Neural cell (in vitro differentiated cells): ENCODE measurements around the gene SHROOM4. TPM values are rescaled to one million over a fixed set of nuclear protein-coding genes. Genes with fewer than 3 reads are reported as not detected.

Source experiments
- H2AFZ ChIP-seq: fragments of 200-600, 300-800 bp; sonication (generic), shearing (Covaris generic); 2 replicates; pipeline ENCODE4 v1.6.0; 2014; ENCODE audit warnings: low read depth, mild to moderate bottlenecking, antibody characterized with exemption, low read length, moderate library complexity
- H3F3A ChIP-seq: fragments of 200-600 bp; shearing (Covaris generic); 2 replicates; pipeline ENCODE4 v1.6.1; 2016; ENCODE audit warnings: mild to moderate bottlenecking, moderate library complexity, mixed read lengths, antibody characterized with exemption, low read length; ENCODE audit not compliant: insufficient read depth, poor library complexity, severe bottlenecking
- H3K27ac ChIP-seq: fragments of 200-600, 300-800 bp; sonication (generic), shearing (Covaris generic); 2 replicates; pipeline ENCODE4 v1.5.1; 2014; ENCODE audit warnings: mild to moderate bottlenecking, low read length, moderate library complexity
- H3K27me3 ChIP-seq: fragments of 300-800, 200-600 bp; sonication (generic), shearing (Covaris generic); 2 replicates; pipeline ENCODE4 v1.6.0; 2014; ENCODE audit warnings: mild to moderate bottlenecking, low read depth, low read length, moderate library complexity; ENCODE audit not compliant: insufficient read depth
- H3K36me3 ChIP-seq: fragments of 300-800, 200-600 bp; sonication (generic), shearing (Covaris generic); 2 replicates; pipeline ENCODE4 v1.5.1; 2014; ENCODE audit warnings: mild to moderate bottlenecking, antibody characterized with exemption, low read length, moderate library complexity; ENCODE audit not compliant: insufficient read depth
- H3K4me2 ChIP-seq: fragments of 300-800, 200-600 bp; sonication (generic), shearing (Covaris generic); 2 replicates; pipeline ENCODE4 v1.6.0; 2014; ENCODE audit warnings: mild to moderate bottlenecking, low read length
- H3K4me3 ChIP-seq: fragments of 300-800, 200-600 bp; sonication (generic), shearing (Covaris generic); 2 replicates; pipeline ENCODE4 v1.5.1; 2014; ENCODE audit warnings: mild to moderate bottlenecking, low read length, moderate library complexity
- H3K79me2 ChIP-seq: fragments of 200-600 bp; shearing (Covaris generic); replicated peaks from 2 replicates; pipeline ENCODE4 v1.6.0; 2014; ENCODE audit warnings: mild to moderate bottlenecking, low read length, moderate library complexity; ENCODE audit not compliant: insufficient read depth
- H3K9ac ChIP-seq: fragments of 300-800, 200-600 bp; sonication (generic), shearing (Covaris generic); 2 replicates; pipeline ENCODE4 v1.6.1; 2016; ENCODE audit warnings: mild to moderate bottlenecking, low read length, mixed read lengths
- H3K9me2 ChIP-seq: fragments of 200-600 bp; shearing (Covaris generic); 2 replicates; pipeline ENCODE4 v1.6.1; 2016; ENCODE audit warnings: mild to moderate bottlenecking, low read length, mixed read lengths; ENCODE audit not compliant: insufficient read depth
- H3K9me3 ChIP-seq: fragments of 200-600, 300-800 bp; sonication (generic), shearing (Covaris generic); 2 replicates; pipeline ENCODE4 v1.6.1; 2016; ENCODE audit warnings: mild to moderate bottlenecking, mixed run types, low read length, moderate library complexity, mixed read lengths
- H4K20me1 ChIP-seq: fragments of 200-600 bp; shearing (Covaris generic); 2 replicates; pipeline ENCODE4 v1.6.1; 2016; ENCODE audit warnings: mild to moderate bottlenecking, mixed run types; ENCODE audit not compliant: insufficient read depth
- EP300 ChIP-seq: fragments of 450-650 bp; conservative IDR thresholded peaks from 2 replicates; pipeline ENCODE4 v1.6.1; 2014; ENCODE audit warnings: antibody characterized with exemption, mild to moderate bottlenecking, moderate library complexity; ENCODE audit not compliant: poor library complexity, severe bottlenecking
- EZH2 ChIP-seq: fragments of 200-600, 300-800 bp; shearing (Covaris generic), sonication (generic); IDR thresholded peaks from 2 replicates; pipeline ENCODE4 v1.6.1; 2014; ENCODE audit warnings: antibody characterized with exemption, low read length, borderline replicate concordance, mild to moderate bottlenecking; ENCODE audit not compliant: insufficient read depth, poor library complexity, severe bottlenecking
- MXI1 ChIP-seq: fragments of 450-650 bp; conservative IDR thresholded peaks from 2 replicates; pipeline ENCODE4 v1.6.1; 2014; ENCODE audit warnings: antibody characterized with exemption, mild to moderate bottlenecking; ENCODE audit not compliant: poor library complexity, severe bottlenecking
- POLR2AphosphoS5 ChIP-seq: IDR thresholded peaks from 2 replicates; pipeline ENCODE4 v1.6.1; 2012
- RAD21 ChIP-seq: fragments of 450-650 bp; conservative IDR thresholded peaks from 2 replicates; pipeline ENCODE4 v1.6.1; 2014; ENCODE audit warnings: antibody characterized with exemption, mild to moderate bottlenecking, moderate library complexity
- REST ChIP-seq: IDR thresholded peaks from 2 replicates; pipeline ENCODE4 v1.6.1; 2012; ENCODE audit warnings: borderline replicate concordance
- SMC3 ChIP-seq: fragments of 450-650 bp; conservative IDR thresholded peaks from 2 replicates; pipeline ENCODE4 v1.6.1; 2014; ENCODE audit warnings: antibody characterized with exemption, mild to moderate bottlenecking, moderate library complexity; ENCODE audit not compliant: poor library complexity
- TAF1 ChIP-seq: IDR thresholded peaks from 2 replicates; pipeline ENCODE4 v1.6.1; 2012; ENCODE audit warnings: low read depth
- polyA plus RNA-seq: library from polyadenylated mRNA; depleted of rRNA; stranded (reverse); fragments of >200 nt; gene quantifications from 2 replicates; pipeline ENCODE4 v1.2.3, GENCODE V29; 2014
- TF ChIP-seq, protein P1 (sequence below): fragments of 450-650 bp; IDR thresholded peaks from 2 replicates; pipeline ENCODE4 v1.5.1; 2014; ENCODE audit warnings: antibody characterized with exemption, mild to moderate bottlenecking, moderate library complexity; ENCODE audit not compliant: poor library complexity, severe bottlenecking

Gene SHROOM4
- polyA plus RNA-seq, 1 donor from 2014 or later = 1.4 TPM

- H3K27ac ChIP-seq = no peak overlapping the region
- no peak for TF ChIP-seq POLR2AphosphoS5
- no peak for TF ChIP-seq EP300
- TF ChIP-seq, protein P1, sequence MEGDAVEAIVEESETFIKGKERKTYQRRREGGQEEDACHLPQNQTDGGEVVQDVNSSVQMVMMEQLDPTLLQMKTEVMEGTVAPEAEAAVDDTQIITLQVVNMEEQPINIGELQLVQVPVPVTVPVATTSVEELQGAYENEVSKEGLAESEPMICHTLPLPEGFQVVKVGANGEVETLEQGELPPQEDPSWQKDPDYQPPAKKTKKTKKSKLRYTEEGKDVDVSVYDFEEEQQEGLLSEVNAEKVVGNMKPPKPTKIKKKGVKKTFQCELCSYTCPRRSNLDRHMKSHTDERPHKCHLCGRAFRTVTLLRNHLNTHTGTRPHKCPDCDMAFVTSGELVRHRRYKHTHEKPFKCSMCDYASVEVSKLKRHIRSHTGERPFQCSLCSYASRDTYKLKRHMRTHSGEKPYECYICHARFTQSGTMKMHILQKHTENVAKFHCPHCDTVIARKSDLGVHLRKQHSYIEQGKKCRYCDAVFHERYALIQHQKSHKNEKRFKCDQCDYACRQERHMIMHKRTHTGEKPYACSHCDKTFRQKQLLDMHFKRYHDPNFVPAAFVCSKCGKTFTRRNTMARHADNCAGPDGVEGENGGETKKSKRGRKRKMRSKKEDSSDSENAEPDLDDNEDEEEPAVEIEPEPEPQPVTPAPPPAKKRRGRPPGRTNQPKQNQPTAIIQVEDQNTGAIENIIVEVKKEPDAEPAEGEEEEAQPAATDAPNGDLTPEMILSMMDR = no peak
- TF ChIP-seq EZH2 = no peak
- TF ChIP-seq TAF1 = no peak
- H3K9me2 ChIP-seq = no peaks in the 10 kb centered on the region
- no peaks in the 10 kb centered on the region for H3F3A ChIP-seq
- no peak overlapping the region for H2AFZ ChIP-seq
- H3K9ac ChIP-seq = no peak overlapping the region
- no peak overlapping the region for H3K4me3 ChIP-seq
- no peaks in the 10 kb centered on the region for H3K27me3 ChIP-seq
- no peaks in the 10 kb centered on the region for H3K36me3 ChIP-seq
- no peaks in the 10 kb centered on the region for H4K20me1 ChIP-seq
- H3K9me3 ChIP-seq = no peaks in the 10 kb centered on the region
- H3K79me2 ChIP-seq = no peaks in the 10 kb centered on the region
- H3K4me2 ChIP-seq = no peak overlapping the region
Measured at GRCh38 chrX:50736656-50737055, 77.3 kb downstream of the SHROOM4 start.

DNA sequence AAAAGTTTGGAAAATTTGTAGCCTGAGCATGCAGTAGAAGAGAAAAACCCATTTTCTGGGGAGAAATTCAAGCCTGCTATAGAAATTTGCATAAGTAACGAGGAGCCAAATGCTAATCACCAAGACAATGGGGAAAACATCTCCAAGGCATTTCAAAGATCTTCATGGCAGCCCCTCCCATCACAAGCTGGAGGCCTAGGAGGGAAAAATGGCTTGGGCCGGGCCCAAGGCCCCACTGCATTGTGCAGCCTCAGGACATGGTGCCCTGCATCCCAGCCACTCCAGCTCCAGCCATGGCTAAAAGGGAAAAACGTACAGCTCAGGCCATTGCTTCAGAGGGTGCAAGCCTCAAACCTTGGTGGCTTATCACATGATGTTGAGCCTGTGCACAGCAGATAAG lies 87.7 kb downstream of the SHROOM4 start:
- Histone ChIP-seq H3K4me3 (no peak overlapping the region), H3K36me3 (no peaks in the 10 kb centered on the region), H4K20me1 (no peaks in the 10 kb centered on the region), H3K9ac (no peak overlapping the region), H3F3A (no peaks in the 10 kb centered on the region), H3K4me2 (no peak overlapping the region), H3K9me3 (no peaks in the 10 kb centered on the region), H3K27ac (no peak overlapping the region), H3K79me2 (no peaks in the 10 kb centered on the region), H3K27me3 (no peaks in the 10 kb centered on the region), H3K9me2 (no peaks in the 10 kb centered on the region), H2AFZ (no peak overlapping the region)
- TF ChIP-seq RAD21 (no peak), POLR2AphosphoS5 (no peak), SMC3 (no peak), MXI1 (no peak), REST (no peak), EZH2 (no peak), TAF1 (no peak), EP300 (no peak)
- TF ChIP-seq, protein P1 = no peak
